Dermis blood vessel endothelial cell (primary cell): Measurements from ENCODE around the gene SHF. TPM values are rescaled to one million over a fixed set of nuclear protein-coding genes. Genes with fewer than 3 reads are reported as not detected.

Source experiments
- DNase-seq: peaks from one replicate; pipeline ENCODE4 v3.0.0; 2010
- total RNA-seq: library from RNA; depleted of rRNA; stranded (reverse); fragments of >200 nt; gene quantifications from 2 replicates; pipeline ENCODE4 v1.2.3, GENCODE V29; 2014

The SHF gene
- total RNA-seq, 1 donor from 2014 or later, result 3.7 TPM

- DNase-seq, result no peak
Observed at GRCh38 chr15:45169608-45170480, 17.9 kb downstream of the SHF start.

- no peak for DNase-seq
Observed at GRCh38 chr15:45168751-45169551, 18.8 kb downstream of the SHF start.

GRCh38 chr15:45168286-45168685 lies 19.5 kb downstream of the SHF start:
- no peak for DNase-seq

- no peak for DNase-seq
Observed at GRCh38 chr15:45167631-45168205, 20.0 kb downstream of the SHF start.

GRCh38 chr15:45166834-45167630 lies 20.7 kb downstream of the SHF start:
- peak; percentile 90 for DNase-seq

- no peak for DNase-seq
Observed at GRCh38 chr15:45165536-45165935, 22.2 kb downstream of the SHF start.

GRCh38 chr15:45164914-45165313 lies 22.9 kb downstream of the SHF start:
- no peak for DNase-seq

- DNase-seq, result no peak
Observed at GRCh38 chr15:45163508-45163856, 24.3 kb downstream of the SHF start.

- DNase-seq, result peak; percentile 91
Observed at GRCh38 chr15:45162771-45163507, 24.8 kb downstream of the SHF start.

- no peak for DNase-seq
Observed at GRCh38 chr15:45161666-45162065, 26.1 kb downstream of the SHF start.

GRCh38 chr15:45157974-45158373 lies 29.8 kb downstream of the SHF start:
- peak; percentile 45 for DNase-seq

- peak; percentile 24 for DNase-seq
Observed at GRCh38 chr15:45156744-45157455, 30.9 kb downstream of the SHF start.

- peak; percentile 12 for DNase-seq
Observed at GRCh38 chr15:45155739-45156138, 32.0 kb downstream of the SHF start.

GRCh38 chr15:45151998-45152828 lies 35.6 kb downstream of the SHF start:
- no peak for DNase-seq

GRCh38 chr15:45150997-45151396 lies 36.8 kb downstream of the SHF start:
- DNase-seq, result no peak

GRCh38 chr15:45150481-45150880 lies 37.3 kb downstream of the SHF start:
- no peak for DNase-seq

GRCh38 chr15:45149060-45149459 lies 38.7 kb downstream of the SHF start:
- no peak for DNase-seq

- no peak for DNase-seq
Observed at GRCh38 chr15:45148076-45149059, 39.4 kb downstream of the SHF start.

- no peak for DNase-seq
Observed at GRCh38 chr15:45147606-45148005, 40.2 kb downstream of the SHF start.
